Ishikawa (cell line): ENCODE results near the gene CAPZA1.

Experiments used
- EP300 ChIP-seq: IDR thresholded peaks from 2 replicates; pipeline ENCODE4 v1.6.1; 2012; ENCODE audit warnings: borderline replicate concordance
- FOXM1 ChIP-seq: IDR thresholded peaks from 2 replicates; pipeline ENCODE4 v1.6.1; 2012; ENCODE audit warnings: low read depth, borderline replicate concordance
- MAX ChIP-seq: IDR thresholded peaks from 2 replicates; pipeline ENCODE4 v1.6.1; 2012
- YY1 ChIP-seq: IDR thresholded peaks from 2 replicates; pipeline ENCODE4 v1.6.1; 2012; ENCODE audit warnings: low read depth

- TF ChIP-seq EP300, result 0 out of 2 replicates have a peak, but pooled peaks have one; percentile 2
- TF ChIP-seq YY1, result no peak
- TF ChIP-seq MAX, result no peak; the same call in 1 of the 2 replicates
- TF ChIP-seq FOXM1, result no peak
Observed at GRCh38 chr1:112707221-112708001, 87.8 kb downstream of the CAPZA1 start.
